Thoracic aorta (tissue), 2 donors: ENCODE data around the gene ITGAL. TPM values are rescaled to one million over a fixed set of nuclear protein-coding genes. Genes with fewer than 3 reads are reported as not detected.
"Not testable (repeated sequence)": the region's sequence is repeated elsewhere in the genome, so short reads cannot be mapped to it uniquely, and the experiment has no call there.

Source experiments
- ATAC-seq: fragments of 150-250 bp; one replicate; pipeline ENCODE4 v1.8.0; 2017; ENCODE audit warnings: low read depth; ENCODE audit not compliant: insufficient number of reproducible peaks, low FRiP score
- DNase-seq: peaks from one replicate; pipeline ENCODE4 v3.0.0-alpha.2; 2020; ENCODE audit warnings: low spot score
- H3K27ac ChIP-seq, 2 donors: fragments of 200-600 bp; sonication (generic); 1 replicate in 1 of 2; 2 replicates in 1 of 2; pipeline ENCODE4 v1.5.1; 2016; ENCODE audit warnings: mild to moderate bottlenecking in 2 of 2, moderate library complexity in 2 of 2
- H3K27me3 ChIP-seq: fragments of 200-600 bp; sonication (generic); replicated peaks from 2 replicates; pipeline ENCODE4 v1.6.0; 2016; ENCODE audit warnings: mild to moderate bottlenecking; ENCODE audit not compliant: insufficient read depth
- H3K36me3 ChIP-seq: fragments of 200-600 bp; sonication (generic); one replicate; pipeline ENCODE4 v1.5.1; 2016
- H3K4me1 ChIP-seq, 2 donors: fragments of 200-600 bp; sonication (generic); 1 replicate in 1 of 2; 2 replicates in 1 of 2; pipeline versions ENCODE4 v1.5.1 to v1.6.0; 2016; ENCODE audit warnings: low read depth in 2 of 2, mild to moderate bottlenecking in 1 of 2; ENCODE audit not compliant: control insufficient read depth in 1 of 2
- H3K4me3 ChIP-seq: fragments of 200-600 bp; sonication (generic); 2 replicates; pipeline ENCODE4 v1.5.1; 2016; ENCODE audit warnings: mild to moderate bottlenecking
- H3K9me3 ChIP-seq: fragments of 200-600 bp; sonication (generic); 2 replicates; pipeline ENCODE4 v1.5.1; 2016
- total RNA-seq, 2 donors: library from RNA; depleted of rRNA; stranded (reverse); fragments of >200 nt; gene quantifications; one replicate each; pipeline versions ENCODE4 v1.1.0 to v1.2.3, GENCODE V29; 2016
- TF ChIP-seq, protein P1 (sequence below): fragments of 200-600 bp; sonication (generic); IDR thresholded peaks from one replicate; pipeline ENCODE4 v1.5.1; 2019; ENCODE audit warnings: antibody characterized with exemption

Gene ITGAL
- total RNA-seq, 2 donors from 2014 or later = 3.2 to 5.4 TPM

DNA sequence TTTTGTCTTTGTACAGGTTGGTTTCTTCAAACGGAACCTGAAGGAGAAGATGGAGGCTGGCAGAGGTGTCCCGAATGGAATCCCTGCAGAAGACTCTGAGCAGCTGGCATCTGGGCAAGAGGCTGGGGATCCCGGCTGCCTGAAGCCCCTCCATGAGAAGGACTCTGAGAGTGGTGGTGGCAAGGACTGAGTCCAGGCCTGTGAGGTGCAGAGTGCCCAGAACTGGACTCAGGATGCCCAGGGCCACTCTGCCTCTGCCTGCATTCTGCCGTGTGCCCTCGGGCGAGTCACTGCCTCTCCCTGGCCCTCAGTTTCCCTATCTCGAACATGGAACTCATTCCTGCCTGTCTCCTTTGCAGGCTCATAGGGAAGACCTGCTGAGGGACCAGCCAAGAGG lies 48.9 kb downstream of the ITGAL start:
- TF ChIP-seq, protein P1, sequence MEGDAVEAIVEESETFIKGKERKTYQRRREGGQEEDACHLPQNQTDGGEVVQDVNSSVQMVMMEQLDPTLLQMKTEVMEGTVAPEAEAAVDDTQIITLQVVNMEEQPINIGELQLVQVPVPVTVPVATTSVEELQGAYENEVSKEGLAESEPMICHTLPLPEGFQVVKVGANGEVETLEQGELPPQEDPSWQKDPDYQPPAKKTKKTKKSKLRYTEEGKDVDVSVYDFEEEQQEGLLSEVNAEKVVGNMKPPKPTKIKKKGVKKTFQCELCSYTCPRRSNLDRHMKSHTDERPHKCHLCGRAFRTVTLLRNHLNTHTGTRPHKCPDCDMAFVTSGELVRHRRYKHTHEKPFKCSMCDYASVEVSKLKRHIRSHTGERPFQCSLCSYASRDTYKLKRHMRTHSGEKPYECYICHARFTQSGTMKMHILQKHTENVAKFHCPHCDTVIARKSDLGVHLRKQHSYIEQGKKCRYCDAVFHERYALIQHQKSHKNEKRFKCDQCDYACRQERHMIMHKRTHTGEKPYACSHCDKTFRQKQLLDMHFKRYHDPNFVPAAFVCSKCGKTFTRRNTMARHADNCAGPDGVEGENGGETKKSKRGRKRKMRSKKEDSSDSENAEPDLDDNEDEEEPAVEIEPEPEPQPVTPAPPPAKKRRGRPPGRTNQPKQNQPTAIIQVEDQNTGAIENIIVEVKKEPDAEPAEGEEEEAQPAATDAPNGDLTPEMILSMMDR = no peak
- Histone ChIP-seq H3K36me3 (no peaks in the 10 kb centered on the region), H3K27ac (no peak overlapping the region), H3K27me3 (no peaks in the 10 kb centered on the region), H3K4me1 (peaks cover 0 to 6% of the 10 kb centered on the region in 2 donors), H3K9me3 (no peaks in the 10 kb centered on the region), H3K4me3 (no peak overlapping the region)
- no peak for DNase-seq
- ATAC-seq = no peak

DNA sequence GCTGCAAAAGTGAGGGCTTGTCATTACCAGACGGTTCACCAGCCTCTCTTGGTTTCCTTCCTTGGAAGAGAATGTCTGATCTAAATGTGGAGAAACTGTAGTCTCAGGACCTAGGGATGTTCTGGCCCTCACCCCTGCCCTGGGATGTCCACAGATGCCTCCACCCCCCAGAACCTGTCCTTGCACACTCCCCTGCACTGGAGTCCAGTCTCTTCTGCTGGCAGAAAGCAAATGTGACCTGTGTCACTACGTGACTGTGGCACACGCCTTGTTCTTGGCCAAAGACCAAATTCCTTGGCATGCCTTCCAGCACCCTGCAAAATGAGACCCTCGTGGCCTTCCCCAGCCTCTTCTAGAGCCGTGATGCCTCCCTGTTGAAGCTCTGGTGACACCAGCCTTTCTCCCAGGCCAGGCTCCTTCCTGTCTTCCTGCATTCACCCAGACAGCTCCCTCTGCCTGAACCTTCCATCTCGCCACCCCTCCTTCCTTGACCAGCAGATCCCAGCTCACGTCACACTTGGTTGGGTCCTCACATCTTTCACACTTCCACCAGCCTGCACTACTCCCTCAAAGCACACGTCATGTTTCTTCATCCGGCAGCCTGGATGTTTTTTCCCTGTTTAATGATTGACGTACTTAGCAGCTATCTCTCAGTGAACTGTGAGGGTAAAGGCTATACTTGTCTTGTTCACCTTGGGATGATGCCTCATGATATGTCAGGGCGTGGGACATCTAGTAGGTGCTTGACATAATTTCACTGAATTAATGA lies 49.5 kb downstream of the ITGAL start:
- no peak overlapping the region for H3K27ac ChIP-seq
- H3K36me3 ChIP-seq = no peaks in the 10 kb centered on the region
- DNase-seq = no peak
- H3K4me1 ChIP-seq = peaks cover 0 to 6% of the 10 kb centered on the region in 2 donors
- H3K4me3 ChIP-seq = no peak overlapping the region
- no peak for ATAC-seq
- no peaks in the 10 kb centered on the region for H3K27me3 ChIP-seq
- TF ChIP-seq, protein P1 = no peak
- no peaks in the 10 kb centered on the region for H3K9me3 ChIP-seq

DNA sequence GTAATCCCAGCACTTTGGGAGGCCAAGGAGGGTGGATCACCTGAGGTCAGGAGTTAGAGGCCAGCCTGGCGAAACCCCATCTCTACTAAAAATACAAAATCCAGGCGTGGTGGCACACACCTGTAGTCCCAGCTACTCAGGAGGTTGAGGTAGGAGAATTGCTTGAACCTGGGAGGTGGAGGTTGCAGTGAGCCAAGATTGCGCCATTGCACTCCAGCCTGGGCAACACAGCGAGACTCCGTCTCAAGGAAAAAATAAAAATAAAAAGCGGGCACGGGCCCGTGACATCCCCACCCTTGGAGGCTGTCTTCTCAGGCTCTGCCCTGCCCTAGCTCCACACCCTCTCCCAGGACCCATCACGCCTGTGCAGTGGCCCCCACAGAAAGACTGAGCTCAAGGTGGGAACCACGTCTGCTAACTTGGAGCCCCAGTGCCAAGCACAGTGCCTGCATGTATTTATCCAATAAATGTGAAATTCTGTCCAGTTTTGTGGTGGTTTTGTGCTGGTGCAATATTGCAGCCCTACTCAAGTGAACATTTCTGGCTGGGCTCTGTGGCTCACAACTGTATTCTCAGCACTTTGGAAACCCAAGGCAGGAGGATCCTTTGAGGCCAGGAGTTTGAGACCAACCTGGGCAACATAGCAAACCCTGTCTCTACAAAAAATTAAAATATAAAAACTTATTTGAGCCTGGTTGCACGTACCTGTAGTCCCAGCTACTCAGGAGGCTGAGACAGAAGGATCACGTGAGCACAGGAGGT lies 50.3 kb downstream of the ITGAL start:
- not testable (repeated sequence) for H3K27ac ChIP-seq, H3K36me3 ChIP-seq, ATAC-seq, DNase-seq, H3K9me3 ChIP-seq, H3K4me3 ChIP-seq, H3K27me3 ChIP-seq
- peaks cover 4 to 11% of the 10 kb centered on the region in 2 donors for H3K4me1 ChIP-seq

DNA sequence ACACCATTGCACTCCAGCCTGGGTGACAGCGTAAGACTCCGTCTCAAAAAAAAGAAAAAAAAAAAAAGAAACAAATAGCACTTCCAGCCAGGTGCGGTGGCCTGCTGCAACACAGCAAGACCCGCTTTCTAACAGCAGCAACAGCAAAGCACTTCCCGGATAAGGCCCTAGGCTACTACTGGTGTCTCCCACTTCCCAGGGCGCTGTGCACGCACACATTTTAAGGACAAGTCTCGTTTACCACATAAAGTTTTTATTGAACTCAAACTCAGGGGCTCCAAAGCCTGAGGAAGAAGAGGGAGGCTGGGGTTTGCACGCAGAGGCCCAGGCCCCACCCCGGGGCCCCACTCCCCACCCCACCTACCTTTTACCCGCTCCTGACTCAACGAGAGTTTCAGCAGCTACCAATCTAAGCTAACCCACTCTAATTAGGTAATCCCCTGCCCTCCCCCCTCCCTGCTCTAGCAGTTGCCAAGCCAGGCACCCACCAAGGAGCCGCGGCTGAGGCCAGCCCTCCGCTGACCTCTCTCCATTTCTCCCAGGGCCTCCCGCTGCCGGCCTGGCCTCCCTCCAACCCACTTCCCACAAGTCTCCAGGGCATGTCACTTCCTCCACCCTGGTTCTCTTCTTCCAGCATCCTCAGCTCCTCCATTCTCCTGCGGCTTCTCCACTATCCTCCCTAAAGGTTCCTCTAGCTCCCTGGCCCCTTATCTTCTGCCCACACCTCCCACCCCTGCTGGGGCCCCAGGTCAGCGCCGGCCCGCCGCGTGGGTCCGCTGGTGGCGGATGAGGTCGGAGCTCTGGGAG lies 51.4 kb downstream of the ITGAL start:
- Histone ChIP-seq H3K4me3 (no peak overlapping the region), H3K27me3 (no peaks in the 10 kb centered on the region), H3K36me3 (no peaks in the 10 kb centered on the region), H3K27ac (no peak overlapping the region), H3K9me3 (no peaks in the 10 kb centered on the region), H3K4me1 (peaks cover 4 to 18% of the 10 kb centered on the region in 2 donors)
- ATAC-seq = no peak
- DNase-seq = no peak
- TF ChIP-seq, protein P1 = no peak

DNA sequence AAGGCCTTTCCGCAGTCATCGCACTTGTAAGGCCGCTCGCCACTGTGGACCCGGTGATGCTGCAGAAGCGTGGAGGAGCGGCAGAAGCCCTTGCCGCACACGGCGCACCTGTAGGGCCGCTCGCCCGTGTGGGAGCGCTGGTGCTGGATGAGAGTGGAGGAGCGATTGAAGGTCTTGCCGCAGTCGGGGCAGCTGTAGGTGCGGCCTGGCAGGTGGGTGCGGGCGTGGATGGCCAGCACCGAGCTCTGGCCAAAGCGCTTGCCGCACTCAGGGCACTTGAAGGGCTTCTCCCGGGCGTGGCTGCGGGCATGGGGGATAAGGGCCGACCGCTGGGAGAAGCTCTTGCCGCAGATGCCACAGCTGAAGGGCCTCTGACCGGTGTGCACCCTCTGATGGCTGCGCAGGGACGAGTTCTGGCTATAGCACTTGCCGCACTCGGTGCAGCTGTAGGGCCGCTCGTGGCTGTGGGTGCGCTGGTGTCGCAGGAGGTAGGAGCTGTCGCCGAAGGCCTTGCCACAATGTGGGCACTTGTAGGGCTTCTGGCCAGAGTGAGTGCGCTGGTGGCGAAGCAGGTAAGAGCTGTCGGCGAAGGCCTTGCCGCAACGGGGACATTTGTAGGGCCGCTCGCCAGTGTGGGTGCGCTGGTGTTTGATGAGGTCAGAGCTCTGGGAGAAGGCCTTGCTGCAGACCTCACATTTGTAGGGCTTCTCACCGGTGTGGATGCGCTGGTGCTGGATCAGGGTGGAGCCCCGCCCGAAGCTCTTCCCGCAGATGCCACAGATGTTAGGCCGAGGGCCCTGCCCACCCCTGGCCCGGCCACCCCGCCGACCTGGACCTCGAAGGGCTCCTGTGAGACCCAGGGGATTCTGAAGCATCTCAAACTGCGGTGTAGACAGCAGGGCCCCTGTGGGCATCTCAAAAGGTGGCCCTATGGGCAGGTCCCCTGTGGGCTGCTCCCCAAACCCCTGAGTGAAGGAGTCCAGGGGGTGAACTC lies 52.3 kb downstream of the ITGAL start:
- no peak overlapping the region for H3K4me3 ChIP-seq
- no peak for ATAC-seq

More for the DNA sequence above, 52.3 kb downstream of the ITGAL start:
- TF ChIP-seq, protein P1 = no peak
- no peak overlapping the region for H3K27ac ChIP-seq
- H3K9me3 ChIP-seq = no peaks in the 10 kb centered on the region
- H3K27me3 ChIP-seq = no peaks in the 10 kb centered on the region
- no peaks in the 10 kb centered on the region for H3K36me3 ChIP-seq
- no peak for DNase-seq
- H3K4me1 ChIP-seq = peaks cover 4 to 18% of the 10 kb centered on the region in 2 donors
